Measurements from ENCODE around the gene GLRX.
"Not testable (repeated sequence)": the region's sequence is repeated elsewhere in the genome, so short reads cannot be mapped to it uniquely, and the experiment has no call there.

The GLRX gene

GRCh38 chr5:95851141-95851540 is 28.6 kb upstream of the GLRX start:
- not testable (repeated sequence) for DNase-seq

- no peak for DNase-seq
Measured at GRCh38 chr5:95850391-95850894, 27.9 kb upstream of the GLRX start.

GRCh38 chr5:95848701-95849100 is 26.2 kb upstream of the GLRX start:
- DNase-seq = no peak

- DNase-seq = no peak
Measured at GRCh38 chr5:95847261-95847592, 24.7 kb upstream of the GLRX start.

GRCh38 chr5:95846554-95847260 is 24.2 kb upstream of the GLRX start:
- DNase-seq = peak; percentile 85

- DNase-seq = no peak
Measured at GRCh38 chr5:95845391-95845790, 22.9 kb upstream of the GLRX start.

- DNase-seq = no peak
Measured at GRCh38 chr5:95843733-95844223, 21.3 kb upstream of the GLRX start.

GRCh38 chr5:95842854-95843544 is 20.5 kb upstream of the GLRX start:
- DNase-seq = peak; percentile 28

GRCh38 chr5:95841914-95842812 is 19.6 kb upstream of the GLRX start:
- no peak for DNase-seq

GRCh38 chr5:95840956-95841705 is 18.6 kb upstream of the GLRX start:
- DNase-seq = no peak

- no peak for DNase-seq
Measured at GRCh38 chr5:95839658-95840057, 17.1 kb upstream of the GLRX start.

- DNase-seq = no peak
Measured at GRCh38 chr5:95838556-95838955, 16.0 kb upstream of the GLRX start.

GRCh38 chr5:95838001-95838520 is 15.5 kb upstream of the GLRX start:
- DNase-seq = no peak

- no peak for DNase-seq
Measured at GRCh38 chr5:95837492-95837891, 15.0 kb upstream of the GLRX start.

GRCh38 chr5:95836971-95837370 is 14.4 kb upstream of the GLRX start:
- not testable (repeated sequence) for DNase-seq

- DNase-seq = no peak
Measured at GRCh38 chr5:95836544-95836943, 14.0 kb upstream of the GLRX start.

GRCh38 chr5:95835682-95836385 is 13.3 kb upstream of the GLRX start:
- DNase-seq = no peak

GRCh38 chr5:95832664-95833063 is 10.1 kb upstream of the GLRX start:
- DNase-seq = no peak

- DNase-seq = no peak
Measured at GRCh38 chr5:95830226-95830625, 7.7 kb upstream of the GLRX start.

GRCh38 chr5:95827892-95828246 is 5.3 kb upstream of the GLRX start:
- DNase-seq = no peak
